IPS DF 4.7 (cell line): ENCODE results near the gene NDUFAF3.

Experiments
- DNase-seq: peaks from one replicate; pipeline ENCODE4 v3.0.0-alpha.2; 2013; ENCODE audit warnings: low spot score; ENCODE audit errors: extremely low read depth

Gene NDUFAF3

DNA sequence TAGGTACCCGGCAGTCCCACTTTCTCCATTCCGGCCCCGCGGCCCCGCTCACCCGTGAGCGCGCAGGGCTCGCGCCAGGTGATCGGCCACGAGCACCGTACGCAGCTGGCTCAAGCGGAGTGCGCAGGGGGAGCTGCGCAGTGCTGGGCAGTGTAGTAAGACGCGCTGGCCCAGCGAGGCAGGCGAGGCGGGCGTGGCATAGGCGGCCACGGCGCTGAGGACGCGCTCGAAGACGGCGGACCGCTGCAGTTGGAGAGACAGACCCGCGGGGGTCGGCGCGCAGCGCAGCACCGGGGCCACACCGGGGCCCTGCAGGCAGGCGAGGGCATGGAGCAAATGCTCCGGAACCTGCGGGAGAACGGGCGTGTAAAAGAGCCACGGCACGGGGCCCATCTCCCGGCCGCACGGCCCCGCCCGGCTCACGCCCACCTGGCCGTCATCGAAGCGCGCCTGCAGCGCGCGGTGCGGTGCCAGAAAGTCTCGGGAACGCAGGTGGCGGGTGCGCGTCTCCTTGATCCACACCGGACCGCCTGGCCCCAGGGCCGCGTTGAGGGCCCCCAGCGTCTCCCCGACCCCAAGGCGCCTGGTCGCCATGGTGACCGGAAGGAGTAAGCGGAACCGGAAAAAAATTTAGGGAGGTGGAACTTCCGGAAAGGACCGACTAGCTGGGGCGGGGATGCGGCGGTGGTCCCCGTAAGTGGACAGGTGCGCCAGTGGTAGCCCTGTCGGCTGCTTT is 3.8 kb upstream of the NDUFAF3 start, which contains the start of gene DALRD3:
Gene DALRD3 (minus strand): TSS at position 610 of the 736 bp plus-strand sequence. CDS start 16 bp downstream, at position 594.
- no peak for DNase-seq

GRCh38 chr3:49018707-49019006 is 3.3 kb upstream of the NDUFAF3 start:
- no peak for DNase-seq

GRCh38 chr3:49019941-49020329 is 2.0 kb upstream of the NDUFAF3 start:
- no peak for DNase-seq

DNA sequence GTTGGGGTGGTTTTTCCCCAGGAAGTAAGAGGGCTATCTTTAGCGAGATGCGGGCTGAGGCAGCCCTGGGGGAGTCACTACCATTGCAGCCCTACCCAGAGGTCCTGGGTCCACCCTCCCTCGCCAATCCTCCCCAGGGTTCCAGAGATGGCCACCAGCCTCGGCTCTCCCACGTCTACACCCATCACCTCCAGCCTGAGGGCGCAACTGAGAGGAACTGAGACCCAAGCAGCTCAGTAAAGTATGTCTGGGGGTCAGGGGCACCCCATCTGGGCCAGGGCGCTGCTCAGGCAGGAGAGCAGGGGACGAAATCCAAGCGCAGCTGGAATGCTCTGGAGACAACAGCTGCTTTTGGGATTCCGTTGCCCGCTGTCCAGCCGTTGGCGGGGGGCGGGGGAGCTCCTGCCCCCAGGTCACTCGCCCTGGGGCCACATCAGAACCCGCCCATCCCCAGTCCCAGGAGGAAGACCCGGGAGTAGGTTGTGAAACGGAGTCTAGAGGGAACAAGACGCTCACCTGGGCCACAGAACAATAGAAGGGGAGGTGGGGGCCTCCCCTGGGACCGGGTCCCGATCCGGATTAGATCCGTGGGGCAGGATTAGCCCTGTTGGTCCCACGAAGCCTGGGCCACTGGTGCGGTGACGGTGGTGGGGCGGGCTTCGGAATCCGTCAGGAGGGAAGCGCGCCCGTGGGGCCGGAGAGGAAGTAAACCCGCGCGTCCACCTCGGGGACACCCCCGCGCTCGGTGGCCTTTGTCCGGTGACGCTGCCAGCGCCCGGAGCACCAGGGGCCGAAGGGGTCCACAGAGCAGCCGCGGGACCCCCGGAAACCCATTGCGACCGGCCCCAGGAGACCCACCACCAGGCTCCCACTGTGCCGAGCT is 1.4 kb upstream of the NDUFAF3 start:
- no peak for DNase-seq

DNA sequence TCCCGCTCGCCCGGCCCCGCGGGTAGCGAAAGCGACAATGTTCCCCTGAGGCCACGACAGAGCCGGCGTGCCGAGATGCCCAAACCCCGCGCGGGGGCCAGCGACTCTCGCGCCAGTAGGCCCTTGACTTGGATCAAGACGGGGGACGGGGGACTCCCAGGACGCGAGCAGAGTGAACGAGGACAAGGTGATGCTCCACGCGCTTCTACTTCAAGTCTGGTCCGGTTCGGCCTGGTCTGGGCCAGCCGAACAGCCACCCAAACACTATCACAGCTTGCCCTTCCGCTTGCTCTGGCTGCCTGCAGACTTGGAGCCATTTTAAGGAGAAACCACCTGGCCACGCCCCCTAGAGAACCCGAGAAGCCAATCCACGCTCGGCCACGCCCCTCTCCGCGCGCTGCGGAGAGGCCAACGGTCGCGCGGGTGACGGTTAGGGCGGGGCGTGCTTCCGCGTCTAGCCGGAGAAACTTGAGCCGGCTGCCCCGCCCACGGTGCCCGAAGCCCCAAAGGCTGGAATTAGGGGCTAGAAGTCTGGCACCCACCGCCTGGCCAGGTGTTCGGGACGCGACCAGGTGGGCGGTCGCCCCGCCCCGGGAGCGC is 608 bp upstream of the NDUFAF3 start:
- no peak for DNase-seq

DNA sequence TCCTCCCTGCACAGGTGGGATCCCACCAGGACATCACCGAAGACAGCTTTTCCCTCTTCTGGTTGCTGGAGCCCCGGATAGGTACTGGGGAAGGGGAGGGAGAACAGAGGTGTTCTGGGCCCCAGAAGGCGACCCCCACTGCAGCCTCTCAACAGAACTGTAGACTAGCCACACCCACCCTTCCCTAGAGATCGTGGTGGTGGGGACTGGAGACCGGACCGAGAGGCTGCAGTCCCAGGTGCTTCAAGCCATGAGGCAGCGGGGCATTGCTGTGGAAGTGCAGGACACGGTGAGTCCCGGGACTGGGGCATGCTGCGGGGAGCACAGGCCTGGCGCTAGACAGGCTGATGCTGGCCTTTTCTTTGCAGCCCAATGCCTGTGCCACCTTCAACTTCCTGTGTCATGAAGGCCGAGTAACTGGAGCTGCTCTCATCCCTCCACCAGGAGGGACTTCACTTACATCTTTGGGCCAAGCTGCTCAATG is 809 bp downstream of the NDUFAF3 start:
- DNase-seq = no peak

DNA sequence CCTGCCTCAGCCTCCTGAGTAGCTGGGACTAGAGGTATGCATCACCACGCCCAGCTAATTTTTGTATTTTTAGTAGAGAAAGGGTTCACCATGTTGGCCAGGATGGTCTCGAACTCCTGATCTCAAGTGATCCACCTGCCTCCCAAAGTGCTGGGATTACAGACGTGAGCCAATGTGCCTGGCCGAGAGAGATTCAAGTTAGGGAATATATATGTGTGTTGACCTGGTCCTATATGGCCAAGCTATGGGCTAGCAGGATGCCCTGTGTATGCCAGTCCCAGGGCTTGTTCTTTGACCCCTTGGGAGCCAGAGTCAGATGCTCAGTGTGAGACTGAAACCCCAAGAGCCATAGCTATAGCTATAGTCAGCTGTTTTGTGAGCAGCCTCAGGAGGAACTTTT is 1.9 kb downstream of the NDUFAF3 start:
- no peak for DNase-seq

DNA sequence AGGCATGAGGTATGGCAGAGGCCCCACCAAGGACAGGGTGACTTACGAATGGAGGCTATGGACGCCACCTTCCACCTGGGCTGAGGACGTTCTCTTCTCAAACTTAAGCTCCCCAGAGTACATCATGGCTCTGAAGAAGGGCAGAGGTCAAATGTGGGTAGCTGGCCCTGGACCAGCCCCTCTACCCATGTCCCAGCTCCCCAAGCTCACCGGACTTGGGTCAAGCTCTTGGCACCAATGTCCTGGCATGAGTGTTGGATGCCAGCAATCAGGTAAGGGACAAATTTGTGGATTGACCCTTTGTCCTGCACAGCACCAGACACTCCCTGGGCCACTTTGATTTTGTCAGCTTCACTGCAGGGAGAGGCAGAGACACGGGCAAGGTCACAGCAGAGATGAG is 2.5 kb downstream of the NDUFAF3 start:
- no peak for DNase-seq

DNA sequence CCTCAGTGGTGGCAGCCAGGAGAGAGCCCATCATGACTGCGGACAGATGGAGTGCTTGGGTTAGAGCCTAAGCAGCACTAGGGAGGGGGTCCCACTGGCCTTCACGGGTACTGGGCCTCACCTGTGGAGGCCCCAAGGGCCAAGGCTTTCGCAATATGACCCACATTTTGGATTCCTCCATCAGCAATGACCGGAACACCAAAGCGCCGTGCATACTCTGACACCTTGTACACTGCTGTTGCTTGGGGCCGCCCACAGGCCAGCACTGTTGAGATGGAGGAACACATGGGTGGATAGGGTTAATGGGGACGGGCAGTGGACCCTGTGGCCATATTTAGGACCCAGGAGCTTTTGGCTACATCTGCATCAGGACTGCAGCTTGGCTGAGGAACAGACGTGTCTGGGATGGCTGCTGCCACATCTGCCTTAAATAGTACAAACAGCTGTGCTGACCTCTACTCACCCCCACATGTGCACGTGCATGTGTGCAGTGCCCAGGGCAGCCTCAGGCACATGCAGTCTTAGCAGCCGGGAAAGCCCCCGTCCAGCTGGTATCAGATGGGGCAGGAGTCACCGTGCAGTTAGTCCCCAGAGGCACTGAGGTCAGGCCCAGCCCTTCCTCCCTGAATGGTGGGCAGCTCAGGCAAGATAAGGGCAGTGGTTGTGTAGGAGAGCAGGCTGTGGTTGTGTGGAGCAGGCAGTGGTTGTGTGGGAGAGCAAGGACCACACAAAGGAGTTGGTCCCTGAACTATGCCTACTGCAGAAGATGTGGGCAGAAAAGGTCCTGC is 3.3 kb downstream of the NDUFAF3 start:
- no peak for DNase-seq

GRCh38 chr3:49025793-49026520 is 4.0 kb downstream of the NDUFAF3 start:
- DNase-seq = no peak

GRCh38 chr3:49026536-49026935 is 4.6 kb downstream of the NDUFAF3 start:
- no peak for DNase-seq

- DNase-seq = no peak
Measured at GRCh38 chr3:49027634-49028033, 5.7 kb downstream of the NDUFAF3 start.

DNA sequence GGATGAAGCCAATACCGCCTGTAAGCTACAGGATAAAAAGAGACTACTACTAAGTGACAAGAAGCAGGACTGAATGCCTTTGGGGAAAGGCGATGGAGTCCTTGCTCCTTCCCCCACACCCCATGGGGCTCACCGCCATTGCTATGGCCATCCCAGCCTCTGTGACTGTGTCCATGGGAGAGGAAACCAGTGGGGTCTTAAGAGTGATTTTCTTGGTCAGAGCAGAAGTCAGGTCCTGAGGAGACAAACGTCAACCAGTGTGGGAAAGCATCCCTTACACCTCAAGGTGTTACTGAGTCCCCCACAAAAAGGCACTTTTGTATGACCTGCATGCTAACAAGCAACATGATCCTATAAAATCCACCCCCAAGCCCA is 6.4 kb downstream of the NDUFAF3 start:
- no peak for DNase-seq

- DNase-seq = no peak
Measured at GRCh38 chr3:49028673-49029562, 7.0 kb downstream of the NDUFAF3 start, which contains the start of gene IMPDH2. Gene IMPDH2 (minus strand): TSS chr3:49029398. CDS start chr3:49029350, 48 bp downstream.

DNA sequence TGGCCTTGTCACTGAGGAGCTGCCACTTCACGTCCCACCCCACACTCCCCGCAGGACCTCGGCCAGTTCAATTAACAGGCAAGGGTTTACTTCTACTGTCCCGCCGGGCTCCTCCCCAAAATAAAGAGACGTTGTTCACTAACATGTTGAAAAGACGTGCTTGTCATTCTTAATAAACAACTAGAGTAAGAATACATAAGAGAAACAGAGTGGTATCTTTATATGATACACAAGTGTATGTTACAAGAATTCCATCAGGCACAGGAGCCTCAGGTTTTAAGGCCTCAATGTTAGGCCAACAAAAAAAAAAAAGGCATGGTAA is 7.6 kb downstream of the NDUFAF3 start:
- DNase-seq = no peak

DNA sequence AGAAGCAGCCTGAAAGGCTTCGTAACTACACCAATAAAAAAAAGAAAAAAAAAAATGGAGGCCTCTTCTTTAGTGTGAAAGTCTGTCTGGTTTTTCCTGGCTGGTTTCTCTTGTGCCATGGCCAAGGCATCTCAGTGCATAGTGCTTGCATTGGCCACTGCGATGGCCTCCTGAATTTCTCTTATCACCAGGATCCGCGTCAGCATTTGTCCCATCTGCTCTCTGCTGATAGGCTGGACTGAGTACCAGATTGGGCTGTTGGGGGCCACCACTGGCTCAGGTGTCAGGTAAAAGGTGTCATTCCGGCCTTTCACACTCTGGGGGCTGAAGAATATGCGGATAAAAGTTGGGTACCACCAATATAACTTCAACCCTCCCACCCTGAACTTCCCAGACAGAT is 8.4 kb downstream of the NDUFAF3 start:
- no peak for DNase-seq

GRCh38 chr3:49032646-49033304 is 10.9 kb downstream of the NDUFAF3 start:
- DNase-seq = no peak

- DNase-seq = no peak
Measured at GRCh38 chr3:49034650-49035049, 12.7 kb downstream of the NDUFAF3 start.

- DNase-seq = no peak
Measured at GRCh38 chr3:49035281-49035680, 13.4 kb downstream of the NDUFAF3 start.
